Spleen (tissue), 7 donors: ENCODE measurements around the gene TTC28.

Experiments used
- POLR2A ChIP-seq, 3 donors: fragments of 450-650 bp; IDR thresholded peaks; one replicate each; pipeline ENCODE4 v1.5.1; 2017; ENCODE audit warnings: antibody characterized with exemption in 3 of 3, mild to moderate bottlenecking in 1 of 3
- POLR2AphosphoS5 ChIP-seq, 3 donors: sonication (generic); formaldehyde crosslinking; IDR thresholded peaks; one replicate each; pipeline ENCODE4 v1.5.1; 2017; ENCODE audit warnings: antibody characterized with exemption in 3 of 3
- TF ChIP-seq, protein P1 (sequence below), 11 experiments: fragments of 200-600 bp in 7 of 11; fragments of 450-650 bp in 4 of 11; sonication (generic) in 4 of 11; IDR thresholded peaks in 8 of 11; conservative IDR thresholded peaks in 3 of 11; 1 replicate in 7 of 11; 2 replicates in 4 of 11; pipeline versions ENCODE4 v1.4.0 to v1.8.0; 2016 to 2021; ENCODE audit warnings: antibody characterized with exemption in 11 of 11, inconsistent platforms in 4 of 11, mild to moderate bottlenecking in 1 of 11
- donor health status: DM: no; HTN: no; CAD: no; lungs with moderate emphysema.
- donor health status: DM: no; HTN: no; CAD: no.
- donor health status: DM: no; HTN: no; CAD: no.

DNA sequence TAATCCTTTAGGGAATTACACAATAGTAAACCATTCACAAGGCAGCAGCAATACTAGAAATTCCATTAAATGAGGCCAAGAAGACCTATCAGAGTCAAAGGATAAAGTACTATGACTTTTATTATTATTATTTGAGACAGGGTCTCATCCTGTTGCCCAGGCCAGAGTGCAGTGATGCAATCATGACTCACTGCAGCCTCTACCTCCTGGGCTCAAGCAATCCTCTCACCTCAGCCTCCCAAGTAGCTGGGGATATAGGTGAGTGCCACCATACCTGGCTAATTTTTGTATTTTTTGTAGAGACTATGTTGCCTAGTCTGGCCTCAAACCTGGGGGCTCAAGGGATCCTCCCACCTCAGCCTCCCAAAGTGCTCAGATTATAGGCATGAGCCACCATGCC lies 51.8 kb downstream of the TTC28 start:
- TF ChIP-seq, protein P1, sequence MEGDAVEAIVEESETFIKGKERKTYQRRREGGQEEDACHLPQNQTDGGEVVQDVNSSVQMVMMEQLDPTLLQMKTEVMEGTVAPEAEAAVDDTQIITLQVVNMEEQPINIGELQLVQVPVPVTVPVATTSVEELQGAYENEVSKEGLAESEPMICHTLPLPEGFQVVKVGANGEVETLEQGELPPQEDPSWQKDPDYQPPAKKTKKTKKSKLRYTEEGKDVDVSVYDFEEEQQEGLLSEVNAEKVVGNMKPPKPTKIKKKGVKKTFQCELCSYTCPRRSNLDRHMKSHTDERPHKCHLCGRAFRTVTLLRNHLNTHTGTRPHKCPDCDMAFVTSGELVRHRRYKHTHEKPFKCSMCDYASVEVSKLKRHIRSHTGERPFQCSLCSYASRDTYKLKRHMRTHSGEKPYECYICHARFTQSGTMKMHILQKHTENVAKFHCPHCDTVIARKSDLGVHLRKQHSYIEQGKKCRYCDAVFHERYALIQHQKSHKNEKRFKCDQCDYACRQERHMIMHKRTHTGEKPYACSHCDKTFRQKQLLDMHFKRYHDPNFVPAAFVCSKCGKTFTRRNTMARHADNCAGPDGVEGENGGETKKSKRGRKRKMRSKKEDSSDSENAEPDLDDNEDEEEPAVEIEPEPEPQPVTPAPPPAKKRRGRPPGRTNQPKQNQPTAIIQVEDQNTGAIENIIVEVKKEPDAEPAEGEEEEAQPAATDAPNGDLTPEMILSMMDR (IDR thresholded peaks at IDR 0.05 in 8 of 11, conservative IDR thresholded peaks at IDR 0.05 in 3 of 11) = no peak
- no peak for TF ChIP-seq POLR2AphosphoS5 (IDR thresholded peaks at IDR 0.05)
- no peak for TF ChIP-seq POLR2A (IDR thresholded peaks at IDR 0.05)
